HEK293T (cell line): ENCODE results near the gene ELP1.

Source experiments
- BHLHE40 ChIP-seq: fragments of 450-650 bp; IDR thresholded peaks from 2 replicates; pipeline ENCODE4 v1.6.1; 2016; ENCODE audit warnings: mild to moderate bottlenecking, moderate library complexity, borderline replicate concordance
- CTBP1 ChIP-seq: fragments of 450-650 bp; IDR thresholded peaks from 2 replicates; pipeline ENCODE4 v1.6.1; 2016; ENCODE audit warnings: borderline replicate concordance
- ELF4 ChIP-seq: fragments of 450-650 bp; IDR thresholded peaks from 2 replicates; pipeline ENCODE4 v1.6.1; 2017; ENCODE audit warnings: antibody characterized with exemption
- FOXM1 ChIP-seq: fragments of 450-650 bp; IDR thresholded peaks from 2 replicates; pipeline ENCODE4 v1.6.1; 2017; ENCODE audit warnings: mild to moderate bottlenecking, borderline replicate concordance
- HDGF ChIP-seq: fragments of 450-650 bp; IDR thresholded peaks from 2 replicates; pipeline ENCODE4 v1.6.1; 2017; ENCODE audit warnings: antibody characterized with exemption, borderline replicate concordance
- LEF1 ChIP-seq: fragments of 450-650 bp; IDR thresholded peaks from 2 replicates; pipeline ENCODE4 v1.6.1; 2017; ENCODE audit warnings: mild to moderate bottlenecking, borderline replicate concordance
- NFRKB ChIP-seq: fragments of 450-650 bp; IDR thresholded peaks from 2 replicates; pipeline ENCODE4 v1.6.1; 2016; ENCODE audit warnings: mild to moderate bottlenecking, moderate library complexity
- SP1 ChIP-seq: fragments of 450-650 bp; IDR thresholded peaks from 2 replicates; pipeline ENCODE4 v1.6.1; 2017
- SUZ12 ChIP-seq: fragments of 450-650 bp; IDR thresholded peaks from 2 replicates; pipeline ENCODE4 v1.6.1; 2016; ENCODE audit warnings: mild to moderate bottlenecking
- TARDBP ChIP-seq: fragments of 450-650 bp; IDR thresholded peaks from 2 replicates; pipeline ENCODE4 v1.6.1; 2016
- ZNF384 ChIP-seq: fragments of 450-650 bp; IDR thresholded peaks from 2 replicates; pipeline ENCODE4 v1.6.1; 2016

DNA sequence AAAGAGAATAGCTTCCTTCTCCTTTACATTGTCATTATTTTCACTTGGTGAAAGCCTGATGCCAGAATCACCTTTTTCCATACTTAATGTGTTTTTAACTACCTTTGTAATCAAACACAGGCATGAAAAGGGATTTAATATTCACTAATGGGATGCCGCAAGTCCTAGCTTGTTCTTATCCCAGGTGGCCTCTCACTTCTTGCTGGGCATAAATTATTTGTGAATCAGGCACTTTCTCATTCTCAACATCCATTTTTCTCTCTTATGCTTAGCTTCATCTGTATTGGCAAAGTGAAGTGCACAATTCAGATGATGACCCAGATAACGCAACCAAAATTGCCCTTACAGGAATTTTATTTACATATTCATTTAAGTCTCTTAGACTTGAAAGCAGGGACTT, 89.1 kb downstream of the ELP1 start:
- TF ChIP-seq LEF1 (no peak), BHLHE40 (no peak), HDGF (no peak), ZNF384 (no peak), NFRKB (no peak), CTBP1 (no peak), ELF4 (no peak), FOXM1 (no peak), SP1 (no peak), TARDBP (no peak), SUZ12 (no peak)
